Measurements from ENCODE around the gene LHX4.

The LHX4 gene

DNA sequence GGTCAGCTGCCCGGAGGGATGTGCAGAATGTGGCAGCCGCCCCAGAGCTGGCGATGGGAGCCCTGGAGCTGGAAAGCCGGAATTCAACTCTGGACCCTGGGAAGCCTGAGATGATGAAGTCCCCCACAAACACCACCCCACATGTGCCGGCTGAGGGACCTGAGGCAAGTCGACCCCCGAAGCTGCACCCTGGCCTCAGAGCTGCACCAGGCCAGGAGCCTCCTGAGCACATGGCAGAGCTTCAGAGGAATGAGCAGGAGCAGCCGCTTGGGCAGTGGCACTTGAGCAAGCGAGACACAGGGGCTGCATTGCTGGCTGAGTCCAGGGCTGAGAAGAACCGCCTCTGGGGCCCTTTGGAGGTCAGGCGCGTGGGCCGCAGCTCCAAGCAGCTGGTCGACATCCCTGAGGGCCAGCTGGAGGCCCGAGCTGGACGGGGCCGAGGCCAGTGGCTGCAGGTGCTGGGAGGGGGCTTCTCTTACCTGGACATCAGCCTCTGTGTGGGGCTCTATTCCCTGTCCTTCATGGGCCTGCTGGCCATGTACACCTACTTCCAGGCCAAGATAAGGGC is 33.5 kb upstream of the LHX4 start:
- 95% methylated on average over 17 of the region's 17 CpGs for WGBS
- no peak overlapping the region for H2BK15ac ChIP-seq (ENCODE audit: low read depth, poor library complexity, severe bottlenecking)
- peaks cover 4% of the 10 kb centered on the region for H3K79me1 ChIP-seq (replicated peaks; ENCODE audit: low read length, poor library complexity, severe bottlenecking)
- no peaks in the 10 kb centered on the region for H3K4me1 ChIP-seq (ENCODE audit: control insufficient read depth, insufficient read depth, low read depth, low read length)
- H2BK120ac ChIP-seq (ENCODE audit: low read depth, low read length) = no peak overlapping the region
- no peak overlapping the region for H3K4me3 ChIP-seq (ENCODE audit: insufficient read depth in 1 of 2, low read depth in 1 of 2, low read length in 2 of 2)
- no peak overlapping the region for H4K91ac ChIP-seq (ENCODE audit: low read length)
- no peak overlapping the region for H3K23ac ChIP-seq (ENCODE audit: low read length in 2 of 2)
- H3K9ac ChIP-seq (ENCODE audit: low read length) = no peak overlapping the region
- H2BK5ac ChIP-seq (ENCODE audit: low read depth, low read length, poor library complexity, severe bottlenecking) = no peak overlapping the region
- no peak overlapping the region for H3K4me2 ChIP-seq (ENCODE audit: low read length, poor library complexity, severe bottlenecking)
- H3K36me3 ChIP-seq (ENCODE audit: control insufficient read depth in 1 of 2, insufficient read depth in 2 of 2, low read depth in 1 of 2, low read length in 2 of 2) = peaks cover 64 to 83% of the 10 kb centered on the region in 2 experiments
- no peak overlapping the region for H3K14ac ChIP-seq (ENCODE audit: low read length in 2 of 2)
- H3K9me3 ChIP-seq (ENCODE audit: control insufficient read depth, low read length) = no peaks in the 10 kb centered on the region
- H2AFZ ChIP-seq (ENCODE audit: low read depth, low read length) = no peak overlapping the region
- no peaks in the 10 kb centered on the region for H3K27me3 ChIP-seq (ENCODE audit: control insufficient read depth in 1 of 2, insufficient read depth in 1 of 2, low read length in 2 of 2)
- no peak overlapping the region for H3K4ac ChIP-seq (ENCODE audit: low read depth in 1 of 2, low read length in 2 of 2)
- H3K27ac ChIP-seq (ENCODE audit: low read length, poor library complexity, severe bottlenecking) = no peak overlapping the region
- no peak overlapping the region for H2BK12ac ChIP-seq (ENCODE audit: low read length in 2 of 2)
- H4K8ac ChIP-seq (ENCODE audit: low read length) = no peak overlapping the region
- no peak overlapping the region for H2AK5ac ChIP-seq (ENCODE audit: low read length, severe bottlenecking)
- DNase-seq = no peak
- no peak overlapping the region for H3K18ac ChIP-seq (ENCODE audit: low read depth in 1 of 2, low read length in 2 of 2)

DNA sequence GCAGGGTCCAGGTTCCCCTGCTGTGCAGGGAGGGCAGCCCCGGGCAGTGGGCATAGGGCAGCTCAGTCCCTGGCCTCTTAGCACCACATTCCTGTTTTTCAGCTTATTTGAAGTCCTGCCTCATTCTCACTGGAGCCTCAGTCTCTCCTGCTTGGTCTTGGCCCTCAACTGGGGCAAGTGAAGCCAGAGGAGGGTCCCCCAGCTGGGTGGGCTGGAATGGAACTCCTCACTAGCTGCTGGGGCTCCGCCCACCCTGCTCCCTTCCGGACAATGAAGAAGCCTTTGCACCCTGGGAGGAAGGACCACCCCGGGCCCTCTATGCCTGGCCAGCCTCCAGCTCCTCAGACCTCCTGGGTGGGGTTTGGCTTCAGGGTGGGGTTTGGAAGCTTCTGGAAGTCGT is 32.8 kb upstream of the LHX4 start:
- H2BK15ac ChIP-seq (ENCODE audit: low read depth, poor library complexity, severe bottlenecking) = no peak overlapping the region
- 93% methylated on average over 5 of the region's 5 CpGs for WGBS
- H4K8ac ChIP-seq (ENCODE audit: low read length) = no peak overlapping the region
- H2BK5ac ChIP-seq (ENCODE audit: low read depth, low read length, poor library complexity, severe bottlenecking) = no peak overlapping the region
- H3K36me3 ChIP-seq (ENCODE audit: control insufficient read depth in 1 of 2, insufficient read depth in 2 of 2, low read depth in 1 of 2, low read length in 2 of 2) = peaks cover 59 to 76% of the 10 kb centered on the region in 2 experiments
- no peaks in the 10 kb centered on the region for H3K9me3 ChIP-seq (ENCODE audit: control insufficient read depth, low read length)
- H3K4me3 ChIP-seq (ENCODE audit: insufficient read depth in 1 of 2, low read depth in 1 of 2, low read length in 2 of 2) = no peak overlapping the region
- H3K27ac ChIP-seq (ENCODE audit: low read length, poor library complexity, severe bottlenecking) = no peak overlapping the region
- H3K14ac ChIP-seq (ENCODE audit: low read length in 2 of 2) = no peak overlapping the region
- no peak overlapping the region for H2BK120ac ChIP-seq (ENCODE audit: low read depth, low read length)
- no peak overlapping the region for H3K4me2 ChIP-seq (ENCODE audit: low read length, poor library complexity, severe bottlenecking)
- no peaks in the 10 kb centered on the region for H3K27me3 ChIP-seq (ENCODE audit: control insufficient read depth in 1 of 2, insufficient read depth in 1 of 2, low read length in 2 of 2)
- no peak for DNase-seq
- H2AFZ ChIP-seq (ENCODE audit: low read depth, low read length) = no peak overlapping the region
- H3K9ac ChIP-seq (ENCODE audit: low read length) = no peak overlapping the region
- H3K79me1 ChIP-seq (replicated peaks; ENCODE audit: low read length, poor library complexity, severe bottlenecking) = no peaks in the 10 kb centered on the region
- H3K4me1 ChIP-seq (ENCODE audit: control insufficient read depth, insufficient read depth, low read depth, low read length) = peaks cover 2% of the 10 kb centered on the region
- H2BK12ac ChIP-seq (ENCODE audit: low read length in 2 of 2) = no peak overlapping the region
- no peak overlapping the region for H2AK5ac ChIP-seq (ENCODE audit: low read length, severe bottlenecking)
- no peak overlapping the region for H3K18ac ChIP-seq (ENCODE audit: low read depth in 1 of 2, low read length in 2 of 2)
- no peak overlapping the region for H4K91ac ChIP-seq (ENCODE audit: low read length)
- H3K4ac ChIP-seq (ENCODE audit: low read depth in 1 of 2, low read length in 2 of 2) = no peak overlapping the region
- H3K23ac ChIP-seq (ENCODE audit: low read length in 2 of 2) = no peak overlapping the region

DNA sequence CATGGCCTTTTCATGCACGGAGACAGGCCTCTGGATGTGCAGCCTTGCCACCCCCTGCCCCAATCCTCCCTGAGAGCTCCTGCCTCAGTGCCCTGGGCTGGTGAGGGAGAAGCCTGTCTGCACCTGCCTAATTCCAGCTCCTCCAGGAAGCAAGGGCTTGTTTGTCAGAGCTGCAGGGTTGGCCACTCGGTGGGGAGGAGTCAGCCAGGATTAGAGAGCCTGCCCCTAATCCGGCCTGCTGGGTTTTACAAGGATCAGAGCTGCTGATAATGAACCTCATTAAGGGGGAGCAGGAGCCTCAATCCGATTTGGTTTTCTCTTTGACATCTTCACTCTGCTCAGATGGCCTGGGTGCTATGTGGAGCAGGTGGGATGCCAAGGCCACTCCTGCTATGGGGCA is 31.9 kb upstream of the LHX4 start:
- Histone ChIP-seq H2AK5ac (ENCODE audit: low read length, severe bottlenecking) (no peak overlapping the region), H3K18ac (ENCODE audit: low read depth in 1 of 2, low read length in 2 of 2) (no peak overlapping the region), H4K8ac (ENCODE audit: low read length) (no peak overlapping the region), H3K9me3 (ENCODE audit: control insufficient read depth, low read length) (no peaks in the 10 kb centered on the region), H3K27me3 (ENCODE audit: control insufficient read depth in 1 of 2, insufficient read depth in 1 of 2, low read length in 2 of 2) (no peaks in the 10 kb centered on the region), H3K79me1 (replicated peaks; ENCODE audit: low read length, poor library complexity, severe bottlenecking) (no peaks in the 10 kb centered on the region), H3K4me2 (ENCODE audit: low read length, poor library complexity, severe bottlenecking) (no peak overlapping the region), H2BK15ac (ENCODE audit: low read depth, poor library complexity, severe bottlenecking) (no peak overlapping the region), H3K36me3 (ENCODE audit: control insufficient read depth in 1 of 2, insufficient read depth in 2 of 2, low read depth in 1 of 2, low read length in 2 of 2) (peaks cover 55 to 68% of the 10 kb centered on the region in 2 experiments), H2BK120ac (ENCODE audit: low read depth, low read length) (no peak overlapping the region), H3K14ac (ENCODE audit: low read length in 2 of 2) (no peak overlapping the region), H3K4ac (ENCODE audit: low read depth in 1 of 2, low read length in 2 of 2) (no peak overlapping the region), H3K27ac (ENCODE audit: low read length, poor library complexity, severe bottlenecking) (no peak overlapping the region), H3K9ac (ENCODE audit: low read length) (no peak overlapping the region), H3K23ac (ENCODE audit: low read length in 2 of 2) (no peak overlapping the region), H2BK12ac (ENCODE audit: low read length in 2 of 2) (no peak overlapping the region), H3K4me3 (ENCODE audit: insufficient read depth in 1 of 2, low read depth in 1 of 2, low read length in 2 of 2) (no peak overlapping the region), H4K91ac (ENCODE audit: low read length) (no peak overlapping the region), H2AFZ (ENCODE audit: low read depth, low read length) (no peak overlapping the region), H2BK5ac (ENCODE audit: low read depth, low read length, poor library complexity, severe bottlenecking) (no peak overlapping the region), H3K4me1 (ENCODE audit: control insufficient read depth, insufficient read depth, low read depth, low read length) (peaks cover 2% of the 10 kb centered on the region)
- DNase-seq = no peak
- WGBS = 91% methylated on average over 4 of the region's 4 CpGs

DNA sequence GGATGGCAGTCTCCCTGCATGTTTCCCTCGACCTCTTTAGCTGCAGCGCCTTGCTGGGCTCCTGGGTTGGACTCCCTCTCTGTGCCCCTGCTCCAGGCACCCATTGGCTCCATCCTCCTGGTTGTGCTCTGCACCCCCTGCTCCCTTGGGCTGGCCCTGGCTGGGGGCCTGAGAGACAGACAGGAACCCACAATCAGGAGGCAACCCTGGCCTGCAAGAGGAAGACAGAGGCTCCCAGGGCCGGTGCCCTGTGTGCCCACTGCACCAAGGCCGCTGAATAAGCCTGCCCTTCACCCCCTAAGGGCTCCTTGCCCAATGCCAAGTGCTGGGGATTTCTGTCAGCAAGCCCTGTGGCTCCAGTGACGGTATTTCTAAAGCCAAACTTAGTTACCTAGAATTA is 31.5 kb upstream of the LHX4 start:
- H2BK15ac ChIP-seq (ENCODE audit: low read depth, poor library complexity, severe bottlenecking) = no peak overlapping the region
- H3K14ac ChIP-seq (ENCODE audit: low read length in 2 of 2) = no peak overlapping the region
- DNase-seq = no peak
- no peak overlapping the region for H2BK12ac ChIP-seq (ENCODE audit: low read length in 2 of 2)
- H3K9me3 ChIP-seq (ENCODE audit: control insufficient read depth, low read length) = no peaks in the 10 kb centered on the region
- no peak overlapping the region for H2BK120ac ChIP-seq (ENCODE audit: low read depth, low read length)
- 86% methylated on average over 5 of the region's 5 CpGs for WGBS
- H2BK5ac ChIP-seq (ENCODE audit: low read depth, low read length, poor library complexity, severe bottlenecking) = no peak overlapping the region
- no peak overlapping the region for H3K9ac ChIP-seq (ENCODE audit: low read length)
- no peak overlapping the region for H2AK5ac ChIP-seq (ENCODE audit: low read length, severe bottlenecking)
- peaks cover 2% of the 10 kb centered on the region for H3K4me1 ChIP-seq (ENCODE audit: control insufficient read depth, insufficient read depth, low read depth, low read length)
- H3K23ac ChIP-seq (ENCODE audit: low read length in 2 of 2) = no peak overlapping the region
- no peaks in the 10 kb centered on the region for H3K27me3 ChIP-seq (ENCODE audit: control insufficient read depth in 1 of 2, insufficient read depth in 1 of 2, low read length in 2 of 2)
- no peak overlapping the region for H2AFZ ChIP-seq (ENCODE audit: low read depth, low read length)
- H3K79me1 ChIP-seq (replicated peaks; ENCODE audit: low read length, poor library complexity, severe bottlenecking) = no peaks in the 10 kb centered on the region
- H3K36me3 ChIP-seq (ENCODE audit: control insufficient read depth in 1 of 2, insufficient read depth in 2 of 2, low read depth in 1 of 2, low read length in 2 of 2) = peaks cover 53 to 64% of the 10 kb centered on the region in 2 experiments
- H3K4ac ChIP-seq (ENCODE audit: low read depth in 1 of 2, low read length in 2 of 2) = no peak overlapping the region
- no peak overlapping the region for H3K18ac ChIP-seq (ENCODE audit: low read depth in 1 of 2, low read length in 2 of 2)
- H4K91ac ChIP-seq (ENCODE audit: low read length) = no peak overlapping the region
- no peak overlapping the region for H3K4me3 ChIP-seq (ENCODE audit: insufficient read depth in 1 of 2, low read depth in 1 of 2, low read length in 2 of 2)
- no peak overlapping the region for H3K27ac ChIP-seq (ENCODE audit: low read length, poor library complexity, severe bottlenecking)
- H3K4me2 ChIP-seq (ENCODE audit: low read length, poor library complexity, severe bottlenecking) = no peak overlapping the region
- H4K8ac ChIP-seq (ENCODE audit: low read length) = no peak overlapping the region
